GM18861 (cell line): ENCODE measurements around the gene KCNIP3.

Experiments used
- ATAC-seq: cut with Tn5 transposase; IDR thresholded peaks from one replicate; pipeline ENCODE4 v1.9.1; 2021; ENCODE audit not compliant: unreplicated experiment

Gene KCNIP3

DNA sequence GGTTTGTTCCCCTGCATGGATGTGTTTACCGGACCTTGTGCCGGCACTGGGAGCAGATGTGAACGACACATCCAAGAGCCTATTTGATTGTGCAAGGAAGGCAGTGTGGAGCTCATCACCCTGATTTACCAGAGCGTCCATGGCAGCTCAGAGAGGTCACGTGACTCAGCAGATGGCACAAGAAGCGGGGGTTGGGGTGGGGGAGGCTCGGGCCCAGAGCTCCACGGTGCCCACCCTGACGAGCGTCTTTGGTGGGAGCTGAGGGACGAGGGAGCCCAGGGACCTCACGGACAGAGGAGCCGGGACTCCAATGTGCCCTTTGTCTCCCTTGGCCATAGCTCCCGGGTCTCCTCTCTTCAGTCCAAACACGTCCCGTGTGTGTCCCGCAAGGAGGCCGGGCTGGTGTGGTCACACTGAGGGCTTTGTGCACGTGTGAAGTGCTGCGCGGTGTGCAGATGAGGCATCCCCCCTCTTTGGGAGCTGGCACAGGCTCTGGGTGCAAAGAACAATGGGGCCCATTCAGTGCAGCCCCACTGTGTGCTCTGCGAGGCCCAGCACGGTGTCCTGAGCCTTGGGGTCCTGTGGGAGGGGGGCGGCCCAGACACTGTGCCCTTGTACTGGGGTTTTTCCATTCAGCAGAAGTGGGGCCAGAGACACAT, 15.5 kb downstream of the KCNIP3 start:
- ATAC-seq = no peak

GRCh38 chr2:95313296-95314131, 16.4 kb downstream of the KCNIP3 start:
- no peak for ATAC-seq

DNA sequence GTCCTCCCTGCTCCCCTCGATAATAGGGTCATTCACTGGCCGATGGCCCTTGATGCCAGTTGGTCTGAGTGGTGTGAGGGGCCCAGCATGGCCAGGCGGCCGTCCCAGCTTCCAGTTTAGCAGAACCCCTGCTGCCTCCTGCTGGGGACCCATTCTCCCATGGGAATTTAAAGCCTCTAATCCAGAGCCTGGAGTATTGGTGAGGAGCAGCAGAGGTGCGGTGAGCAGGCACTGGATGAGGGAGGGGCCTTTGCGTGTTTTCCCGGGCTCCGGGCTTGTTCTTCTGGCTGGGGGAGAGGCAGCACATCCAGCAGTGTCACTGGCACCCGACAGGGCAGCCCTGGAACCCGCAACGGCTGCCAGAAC, 17.4 kb downstream of the KCNIP3 start:
- ATAC-seq = no peak

DNA sequence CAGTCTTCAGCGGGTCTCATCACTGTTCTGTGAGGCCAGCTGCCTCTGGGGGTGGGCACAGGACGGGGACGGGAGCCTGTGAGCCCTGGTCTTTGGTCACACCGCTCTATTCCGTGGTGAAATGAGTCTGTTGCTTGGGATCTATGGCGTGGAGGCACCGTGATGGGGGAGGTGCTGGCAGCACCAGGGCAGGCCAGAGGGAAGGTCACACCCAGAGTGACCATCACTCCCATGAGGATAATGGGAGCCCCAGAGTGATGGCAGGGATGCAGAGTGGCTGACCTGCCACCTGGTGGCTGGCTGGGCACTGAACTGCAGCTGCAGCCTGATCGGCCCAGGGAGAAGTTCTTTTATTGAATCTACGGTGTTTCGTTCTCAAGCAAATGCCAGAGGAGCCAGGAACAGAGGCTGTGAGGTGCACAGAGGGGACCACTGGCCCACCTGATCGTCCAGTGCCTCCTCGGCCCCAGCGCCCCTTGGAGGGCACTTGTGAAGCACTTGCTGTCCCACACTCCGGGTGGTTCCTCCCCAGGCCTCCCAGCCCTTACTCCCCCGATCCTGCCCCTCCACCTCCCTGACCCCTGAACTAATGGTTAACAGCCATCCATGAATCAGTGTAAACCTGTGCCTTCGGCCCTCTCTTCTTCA, 17.9 kb downstream of the KCNIP3 start:
- ATAC-seq = no peak

GRCh38 chr2:95315801-95316411, 18.8 kb downstream of the KCNIP3 start:
- ATAC-seq = no peak

DNA sequence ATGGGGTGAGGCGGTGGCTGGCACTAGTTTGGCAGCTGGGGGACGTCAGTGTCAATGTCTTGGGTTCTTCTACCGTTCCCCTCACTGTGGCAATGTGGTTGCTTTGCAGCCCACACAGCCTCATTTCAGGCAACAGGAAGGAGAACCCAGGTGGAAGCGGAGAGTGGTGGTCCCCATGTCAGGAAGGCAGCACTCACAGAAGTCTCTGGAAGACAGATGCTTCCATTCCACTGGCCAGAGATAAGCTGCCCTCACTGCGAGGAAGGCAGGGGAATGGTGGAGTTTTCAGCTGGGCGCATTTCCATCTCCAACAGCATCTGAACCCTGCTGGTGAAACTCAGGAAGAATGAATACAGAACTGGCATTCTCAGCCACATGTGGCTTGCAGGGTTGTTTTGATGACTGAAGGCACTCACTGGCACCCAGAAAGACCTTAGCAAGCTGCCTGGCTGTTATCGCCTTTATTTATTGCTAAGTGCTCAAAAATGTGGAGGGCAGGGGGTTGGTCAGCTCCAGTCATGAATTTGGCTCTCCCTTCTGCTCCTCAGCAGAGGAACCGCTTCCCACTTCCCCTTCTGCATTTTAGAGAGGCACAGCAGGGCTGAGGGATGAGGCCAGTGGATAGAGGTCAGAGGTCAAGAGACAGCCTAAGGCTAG, 19.4 kb downstream of the KCNIP3 start:
- ATAC-seq = no peak

GRCh38 chr2:95317123-95317500, 20.0 kb downstream of the KCNIP3 start:
- no peak for ATAC-seq

DNA sequence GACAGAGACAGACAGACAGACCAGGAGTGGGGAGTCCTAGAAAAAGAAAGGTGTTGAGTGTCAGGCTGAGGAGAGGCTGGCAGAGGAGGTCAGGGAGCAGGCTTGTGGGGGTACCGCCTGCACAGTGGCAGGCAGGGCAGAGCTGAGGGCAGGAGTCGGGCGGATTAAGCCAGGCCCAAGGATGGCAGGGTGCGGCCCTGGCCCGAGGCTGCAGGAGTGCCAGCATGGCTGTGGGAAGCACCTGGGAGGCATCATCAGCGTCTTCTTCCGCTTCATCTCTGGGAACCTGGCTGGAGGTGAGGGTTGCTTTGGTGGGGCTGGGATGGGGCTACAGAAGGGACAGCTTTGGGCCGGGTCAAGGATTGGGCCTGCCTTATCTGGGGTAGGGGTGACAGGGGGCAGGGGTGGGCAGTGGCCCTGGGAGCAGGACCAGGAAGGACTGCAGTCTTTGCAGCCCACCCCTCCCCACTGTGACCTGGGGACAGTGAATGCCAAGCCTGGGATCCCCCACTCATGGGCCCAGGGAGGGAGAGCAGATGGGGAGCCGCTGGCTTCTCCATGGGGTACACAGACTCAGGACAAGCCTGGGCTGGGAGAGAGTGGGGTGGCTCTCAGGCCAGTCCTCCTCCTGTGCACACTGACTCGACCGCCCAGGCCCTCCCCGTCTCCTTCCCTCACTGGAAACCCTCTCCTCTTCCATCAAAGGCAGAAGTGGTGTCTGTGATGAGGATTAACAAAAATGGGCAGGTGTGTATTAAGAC, 20.7 kb downstream of the KCNIP3 start:
- ATAC-seq = no peak

DNA sequence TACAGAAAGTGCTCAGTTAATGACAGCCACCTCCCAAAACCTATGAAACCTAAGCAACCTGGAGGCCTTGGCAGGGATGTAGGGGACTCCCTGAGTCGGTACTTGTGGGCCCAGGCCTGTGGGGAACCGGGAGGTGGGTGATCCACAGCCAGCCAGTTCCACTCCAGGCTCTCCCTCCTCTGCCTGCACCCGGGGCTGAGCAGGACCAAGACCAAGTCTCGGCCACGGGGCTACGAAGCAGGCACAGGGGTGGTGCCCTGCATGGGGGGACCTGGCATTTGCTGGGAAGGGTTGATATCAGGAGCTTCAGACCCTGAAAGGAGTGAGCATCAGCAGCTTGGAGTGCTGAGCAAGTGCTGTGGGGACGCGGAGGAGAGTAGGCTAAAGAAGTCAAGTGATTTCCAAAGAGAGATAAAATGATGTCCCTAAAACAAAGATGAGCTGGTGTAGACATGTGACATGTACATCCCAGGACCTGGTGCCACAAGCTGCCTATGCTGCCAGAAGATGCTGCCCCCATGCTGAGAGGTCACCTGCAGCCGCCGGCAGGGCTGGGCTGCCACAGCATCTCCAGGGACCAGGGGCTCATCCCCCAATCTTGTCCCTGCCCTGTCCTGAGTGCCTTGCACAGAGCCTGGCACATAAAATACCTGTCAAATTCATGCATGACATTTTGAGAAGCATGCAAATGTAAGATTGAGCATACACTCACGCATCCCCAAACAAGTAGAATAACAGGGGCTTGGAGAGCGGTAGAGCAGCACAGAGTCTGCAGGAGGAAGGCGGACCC, 21.5 kb downstream of the KCNIP3 start:
- no peak for ATAC-seq

GRCh38 chr2:95319481-95320343, 22.6 kb downstream of the KCNIP3 start:
- ATAC-seq = no peak

- no peak for ATAC-seq
Observed at GRCh38 chr2:95320344-95320712, 23.2 kb downstream of the KCNIP3 start.

DNA sequence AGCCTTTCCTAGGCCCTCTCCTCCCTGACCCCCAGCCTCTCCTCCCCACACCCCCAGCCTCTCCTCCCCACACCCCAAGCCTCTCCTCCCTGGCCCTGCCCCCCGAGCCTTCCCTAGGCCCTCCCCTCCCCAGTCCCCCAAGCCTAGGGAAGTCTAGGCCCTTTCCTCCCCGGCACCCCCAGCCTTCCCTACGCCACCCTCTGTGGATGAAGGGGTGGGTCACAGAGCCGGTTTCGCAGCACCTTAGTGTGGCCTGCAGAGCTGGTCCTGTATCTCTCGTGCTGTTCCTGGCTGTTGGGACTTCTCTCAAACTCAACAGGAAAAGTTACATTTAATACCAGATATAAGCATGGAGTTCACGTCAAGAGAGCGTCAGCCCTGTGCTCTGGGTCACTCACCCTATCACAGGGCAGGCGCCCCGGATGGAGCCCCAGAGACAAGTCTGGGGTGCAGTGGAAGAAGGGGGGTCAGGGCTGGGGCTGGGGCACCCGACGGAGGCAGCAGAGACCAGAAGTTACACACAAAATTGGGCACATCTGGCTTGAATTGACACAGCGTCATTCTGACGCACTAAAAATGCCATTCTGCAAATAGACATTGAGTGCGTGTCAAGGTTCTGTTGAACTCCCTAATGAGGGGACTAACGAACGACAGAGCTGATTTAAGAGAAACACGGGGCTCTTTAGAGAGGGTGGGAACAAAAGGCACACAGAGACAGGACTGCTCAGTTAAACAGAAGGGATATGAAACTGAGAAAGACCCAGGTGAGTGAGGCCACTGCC, 24.0 kb downstream of the KCNIP3 start:
- no peak for ATAC-seq

GRCh38 chr2:95323347-95324155, 26.4 kb downstream of the KCNIP3 start:
- no peak for ATAC-seq

GRCh38 chr2:95325026-95325425, 27.9 kb downstream of the KCNIP3 start:
- ATAC-seq = no peak

GRCh38 chr2:95325590-95326432, 28.7 kb downstream of the KCNIP3 start:
- ATAC-seq = no peak

DNA sequence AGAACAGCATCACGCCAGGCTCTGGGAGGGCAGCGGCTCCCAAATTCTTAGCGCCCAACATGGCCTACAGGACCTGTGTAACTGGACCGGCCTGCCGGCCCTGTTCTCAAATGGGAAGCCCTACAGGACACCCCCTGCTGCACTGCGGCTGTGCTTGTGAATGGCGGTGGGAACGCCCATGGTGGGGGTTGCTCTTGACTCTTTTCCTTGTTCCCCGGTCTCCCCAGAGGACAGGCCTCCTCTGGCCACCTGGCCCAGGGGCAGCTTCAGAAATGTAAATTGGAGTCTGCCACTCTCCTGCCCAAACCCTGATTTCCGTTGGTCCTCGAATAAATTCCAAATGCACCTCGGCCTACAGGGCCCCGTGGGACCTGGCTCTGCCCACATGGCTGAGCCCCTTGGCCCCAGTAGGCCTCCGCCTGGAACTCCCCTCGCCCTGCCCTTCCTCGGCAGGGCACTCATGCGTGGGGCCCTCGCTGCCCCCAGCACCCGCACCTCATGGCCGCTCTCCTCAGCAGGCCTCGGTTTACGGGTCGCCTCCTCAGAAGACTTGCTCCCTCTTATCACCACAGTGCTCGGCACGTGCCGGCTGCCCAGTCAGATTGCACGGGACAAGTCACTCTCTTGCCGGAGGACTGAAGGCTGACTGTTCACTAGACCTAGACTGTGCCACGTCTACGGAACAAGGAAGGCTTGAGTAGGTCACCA, 29.4 kb downstream of the KCNIP3 start:
- no peak for ATAC-seq
